Activated CD4-positive, CD25-positive, alpha-beta regulatory T cell treated with anti-CD3 and anti-CD28 coated beads, Interleukin-2, amount 50 U/mL, for 72 hours (primary cell): ENCODE results near the gene ARSI.

Experiments
- DNase-seq: peaks from one replicate; pipeline ENCODE4 v3.0.0; 2021

The ARSI gene

GRCh38 chr5:150289551-150290390, 12.9 kb downstream of the ARSI start, which contains the start of gene CAMK2A:
TSS of gene CAMK2A (minus strand) at chr5:150289773. CDS start at chr5:150289625, 148 bp downstream.
- no peak for DNase-seq

- DNase-seq: no peak
These were observed 13.9 kb downstream of the ARSI start for GRCh38 chr5:150288791-150289190.

GRCh38 chr5:150288361-150288760, 14.3 kb downstream of the ARSI start:
- no peak for DNase-seq

GRCh38 chr5:150286820-150287219, 15.9 kb downstream of the ARSI start:
- DNase-seq: no peak

- DNase-seq: no peak
These were observed 17.6 kb downstream of the ARSI start for GRCh38 chr5:150285114-150285513.

GRCh38 chr5:150284311-150284710, 18.4 kb downstream of the ARSI start:
- no peak for DNase-seq

GRCh38 chr5:150283904-150284303, 18.8 kb downstream of the ARSI start:
- DNase-seq: no peak

GRCh38 chr5:150281987-150282386, 20.7 kb downstream of the ARSI start:
- no peak for DNase-seq

- no peak for DNase-seq
These were observed 23.2 kb downstream of the ARSI start for GRCh38 chr5:150279330-150280020.

GRCh38 chr5:150278916-150279315, 23.8 kb downstream of the ARSI start:
- DNase-seq: no peak

GRCh38 chr5:150278046-150278730, 24.5 kb downstream of the ARSI start:
- no peak for DNase-seq

GRCh38 chr5:150277043-150277442, 25.7 kb downstream of the ARSI start:
- DNase-seq: no peak

GRCh38 chr5:150274811-150275210, 27.9 kb downstream of the ARSI start:
- DNase-seq: no peak

GRCh38 chr5:150272531-150272930, 30.2 kb downstream of the ARSI start:
- DNase-seq: no peak

- DNase-seq: no peak
These were observed 30.8 kb downstream of the ARSI start for GRCh38 chr5:150271923-150272322.

- no peak for DNase-seq
These were observed 31.4 kb downstream of the ARSI start for GRCh38 chr5:150271296-150271692.

GRCh38 chr5:150270541-150271295, 32.0 kb downstream of the ARSI start:
- DNase-seq: no peak

- DNase-seq: no peak
These were observed 35.8 kb downstream of the ARSI start for GRCh38 chr5:150266871-150267291.

GRCh38 chr5:150265870-150266383, 36.8 kb downstream of the ARSI start:
- DNase-seq: no peak

- no peak for DNase-seq
These were observed 37.8 kb downstream of the ARSI start for GRCh38 chr5:150264667-150265603.
